ENCODE results near the gene ZNF737. TPM values are rescaled to one million over a fixed set of nuclear protein-coding genes. Genes with fewer than 3 reads are reported as not detected.
A peak's percentile ranks its signal among the peaks of the same experiment; 100 is the strongest.
"Not testable (repeated sequence)": the region's sequence is repeated elsewhere in the genome, so short reads cannot be mapped to it uniquely, and the experiment has no call there.

Gene ZNF737
- 8.1 and 10.5 TPM in 2 replicates for total RNA-seq (2014; rRNA removed; shearing (Covaris generic))
- 4.5 and 7.9 TPM in 2 replicates for polyA plus RNA-seq (2015; cell fraction: cytosol; rRNA removed)
- polyA plus RNA-seq (2015; cell fraction: nucleus; rRNA removed), result 3.5 and 7.6 TPM in 2 replicates

DNA sequence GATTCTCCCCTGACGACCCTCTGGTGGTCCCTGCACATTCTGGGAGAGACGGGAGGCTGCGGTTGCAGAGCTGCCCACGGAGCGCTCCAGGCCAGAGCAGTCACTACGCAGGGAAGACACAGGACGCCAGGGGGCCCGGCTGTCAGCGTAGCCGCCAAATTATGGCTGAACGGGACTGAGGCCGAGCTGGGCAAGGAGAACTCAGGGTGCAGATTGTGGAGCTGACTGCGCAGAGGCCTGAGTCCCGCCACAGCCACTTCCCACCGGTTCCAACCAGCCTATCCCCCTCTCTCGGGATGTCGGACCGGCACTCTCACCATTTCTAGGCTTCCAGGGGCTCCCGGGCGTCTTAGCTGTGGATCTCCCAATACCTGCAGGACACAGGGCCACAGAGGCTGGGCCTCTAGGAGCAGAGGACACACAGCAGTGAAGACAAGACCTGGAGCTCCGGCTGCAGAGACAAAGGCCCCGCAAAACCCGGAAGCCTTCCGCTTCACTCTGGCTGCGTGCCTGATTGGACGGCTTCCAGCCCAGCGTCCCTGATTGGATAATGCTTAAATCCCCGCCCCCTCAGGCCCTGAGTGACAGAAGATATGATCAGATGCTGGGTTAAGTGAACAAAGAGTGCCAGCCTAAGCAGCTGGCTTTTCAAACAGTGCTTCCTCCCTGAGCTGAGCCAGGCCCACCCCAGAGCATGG lies at the start of gene ZNF737:
TSS of gene ZNF737 (minus strand) at position 461 of the 698 bp plus-strand sequence. CDS start at position 320, 141 bp downstream.
- in situ Hi-C loops (cut with HindIII; ENCODE audit: low pct_unique_long_range_greater_than_20kb, low sequenced_read_pairs), result no loop called here
- peak; percentile 90 for DNase-seq (ENCODE audit: low read depth, low spot score)

DNA sequence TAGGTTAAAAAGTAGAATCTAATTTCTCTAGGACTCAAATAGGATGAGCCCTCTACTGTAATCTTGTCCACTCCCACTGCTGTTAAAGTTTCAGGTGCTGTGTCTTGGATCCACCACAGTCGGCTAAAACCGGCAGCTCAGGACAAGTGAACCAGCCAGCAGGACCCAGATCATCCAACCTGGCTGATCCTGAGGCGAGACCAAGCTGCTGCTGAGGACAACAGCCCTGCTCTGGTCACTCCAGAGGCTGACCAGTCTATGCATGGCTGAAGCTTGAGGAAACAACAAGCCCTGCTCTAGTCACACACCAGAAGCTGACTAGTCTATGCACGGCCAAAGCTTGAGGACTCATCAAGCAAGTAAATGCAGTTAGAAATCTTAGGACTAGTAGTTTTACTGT lies 49.4 kb upstream of the ZNF737 start:
- in situ Hi-C loops (cut with HindIII; ENCODE audit: low pct_unique_long_range_greater_than_20kb, low sequenced_read_pairs), result not testable (repeated sequence)

GRCh38 chr19:20612711-20613316 lies 47.2 kb upstream of the ZNF737 start:
- no peak for DNase-seq (ENCODE audit: low read depth, low spot score)
- in situ Hi-C loops (cut with HindIII; ENCODE audit: low pct_unique_long_range_greater_than_20kb, low sequenced_read_pairs), result no loop called here

More for the DNA sequence above, 49.4 kb upstream of the ZNF737 start:
- not testable (repeated sequence) for DNase-seq (ENCODE audit: low read depth, low spot score)

DNA sequence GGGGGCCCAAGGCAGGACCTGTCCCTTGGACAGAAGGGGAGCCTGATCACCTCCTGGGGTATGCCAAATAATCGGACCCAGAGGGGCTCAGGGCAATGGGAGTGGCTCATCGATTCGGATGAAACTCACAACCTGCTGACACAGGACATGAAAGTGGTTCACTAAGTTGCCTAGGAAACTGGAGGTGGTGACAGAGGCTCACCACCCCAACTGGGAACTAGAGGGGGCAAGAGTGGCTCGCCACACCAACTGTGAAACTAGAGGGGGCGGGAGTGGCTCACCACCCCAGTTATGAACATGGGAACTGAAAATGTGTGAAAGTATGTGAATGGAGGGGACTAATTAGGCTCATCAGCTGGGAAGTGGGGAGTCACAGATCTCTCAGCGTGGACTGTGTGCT lies 46.3 kb upstream of the ZNF737 start:
- DNase-seq (ENCODE audit: low read depth, low spot score), result no peak
- in situ Hi-C loops (cut with HindIII; ENCODE audit: low pct_unique_long_range_greater_than_20kb, low sequenced_read_pairs), result no loop called here

DNA sequence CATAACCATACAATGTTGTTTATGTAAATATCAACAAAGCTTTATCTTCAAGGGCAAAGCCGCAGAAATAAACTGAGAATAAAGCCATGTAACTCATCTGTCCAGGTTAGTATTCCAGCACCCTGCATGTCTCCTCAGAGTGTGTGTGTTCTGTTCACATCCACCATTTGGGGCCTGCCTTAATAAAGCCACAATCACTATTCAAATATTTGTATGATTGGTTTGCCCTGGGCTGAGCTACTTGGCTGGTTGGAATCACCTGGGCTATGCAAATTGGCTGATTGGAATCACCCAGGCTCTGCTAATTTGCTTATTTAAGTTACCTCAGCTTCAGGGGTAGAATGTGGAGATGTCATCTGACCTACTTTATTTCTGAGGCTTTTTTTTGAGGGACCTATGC lies 42.4 kb upstream of the ZNF737 start:
- no peak for DNase-seq (ENCODE audit: low read depth, low spot score)
- in situ Hi-C loops (cut with HindIII; ENCODE audit: low pct_unique_long_range_greater_than_20kb, low sequenced_read_pairs), result no loop called here

DNA sequence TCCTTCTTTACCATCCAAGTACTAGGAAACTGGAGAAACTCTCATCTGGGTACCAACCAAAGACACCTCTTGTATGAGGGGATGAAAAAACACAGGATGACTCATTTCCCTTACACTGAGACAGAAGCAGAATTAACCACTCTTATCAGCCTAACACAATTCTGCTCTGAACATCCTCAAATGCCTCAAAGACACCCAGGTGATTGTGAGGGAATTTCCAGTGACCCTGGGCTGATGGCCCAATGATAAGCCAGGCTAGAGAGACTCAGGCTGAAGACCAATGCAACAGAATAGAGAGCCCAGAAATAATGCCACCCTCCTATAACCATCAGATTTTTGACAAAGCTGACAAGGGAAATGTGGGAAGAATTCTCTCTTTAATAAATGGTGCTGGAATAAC lies 7.0 kb downstream of the ZNF737 start:
- DNase-seq (ENCODE audit: low read depth, low spot score), result no peak
- in situ Hi-C loops (cut with HindIII; ENCODE audit: low pct_unique_long_range_greater_than_20kb, low sequenced_read_pairs), result no loop called here

DNA sequence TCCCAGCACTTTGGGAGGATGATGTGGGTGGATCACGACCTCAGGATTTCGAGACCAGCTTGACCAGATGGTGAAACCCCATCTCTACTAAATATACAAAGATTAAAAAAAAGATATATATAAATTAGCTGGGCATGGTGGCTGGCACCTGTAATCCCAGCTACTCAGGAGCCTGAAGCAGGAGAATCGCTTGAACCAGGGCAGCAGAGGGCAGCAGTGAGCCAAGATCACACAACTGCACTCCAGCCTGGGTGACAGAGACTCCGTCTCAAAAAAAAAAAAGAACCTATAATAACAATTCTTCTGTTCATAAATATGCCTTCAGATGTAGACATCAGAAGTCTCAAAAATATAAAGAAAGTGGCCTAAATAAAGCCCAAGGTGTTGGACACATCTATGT lies 7.6 kb downstream of the ZNF737 start:
- in situ Hi-C loops (cut with HindIII; ENCODE audit: low pct_unique_long_range_greater_than_20kb, low sequenced_read_pairs), result no loop called here
- DNase-seq (ENCODE audit: low read depth, low spot score), result peak; percentile 1

DNA sequence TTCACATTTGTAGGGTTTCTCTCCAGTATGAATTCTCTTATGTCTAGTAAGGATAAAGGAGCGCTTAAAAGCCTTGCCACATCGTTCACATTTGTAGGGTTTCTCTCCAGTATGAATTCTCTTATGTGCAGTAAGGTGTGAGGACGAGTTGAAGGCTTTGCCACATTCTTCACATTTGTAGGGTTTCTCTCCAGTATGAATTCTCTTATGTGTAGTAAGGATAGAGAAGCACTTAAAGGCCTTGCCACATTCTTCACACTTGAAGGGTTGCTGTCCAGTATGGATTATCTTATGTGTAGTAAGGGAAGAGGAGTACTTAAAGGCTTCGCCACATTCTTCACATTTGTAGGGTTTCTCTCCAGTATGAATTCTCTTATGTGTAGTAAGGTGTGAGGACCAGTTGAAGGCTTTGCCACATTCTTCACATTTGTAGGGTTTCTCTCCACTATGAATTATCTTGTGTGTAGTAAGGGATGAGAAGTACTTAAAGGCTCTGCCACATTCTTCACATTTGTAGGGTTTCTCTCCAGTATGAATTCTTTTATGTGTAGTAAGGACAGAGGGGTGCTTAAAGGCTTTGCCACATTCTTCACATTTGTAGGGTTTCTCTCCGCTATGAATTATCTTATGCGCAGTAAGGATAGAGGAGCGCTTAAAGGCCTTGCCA lies 20.8 kb downstream of the ZNF737 start:
- DNase-seq (ENCODE audit: low read depth, low spot score); in situ Hi-C loops (cut with HindIII; ENCODE audit: low pct_unique_long_range_greater_than_20kb, low sequenced_read_pairs): not testable (repeated sequence)

GRCh38 chr19:20530303-20530702 lies 35.3 kb downstream of the ZNF737 start:
- in situ Hi-C loops (cut with HindIII; ENCODE audit: low pct_unique_long_range_greater_than_20kb, low sequenced_read_pairs); DNase-seq (ENCODE audit: low read depth, low spot score): not testable (repeated sequence)

DNA sequence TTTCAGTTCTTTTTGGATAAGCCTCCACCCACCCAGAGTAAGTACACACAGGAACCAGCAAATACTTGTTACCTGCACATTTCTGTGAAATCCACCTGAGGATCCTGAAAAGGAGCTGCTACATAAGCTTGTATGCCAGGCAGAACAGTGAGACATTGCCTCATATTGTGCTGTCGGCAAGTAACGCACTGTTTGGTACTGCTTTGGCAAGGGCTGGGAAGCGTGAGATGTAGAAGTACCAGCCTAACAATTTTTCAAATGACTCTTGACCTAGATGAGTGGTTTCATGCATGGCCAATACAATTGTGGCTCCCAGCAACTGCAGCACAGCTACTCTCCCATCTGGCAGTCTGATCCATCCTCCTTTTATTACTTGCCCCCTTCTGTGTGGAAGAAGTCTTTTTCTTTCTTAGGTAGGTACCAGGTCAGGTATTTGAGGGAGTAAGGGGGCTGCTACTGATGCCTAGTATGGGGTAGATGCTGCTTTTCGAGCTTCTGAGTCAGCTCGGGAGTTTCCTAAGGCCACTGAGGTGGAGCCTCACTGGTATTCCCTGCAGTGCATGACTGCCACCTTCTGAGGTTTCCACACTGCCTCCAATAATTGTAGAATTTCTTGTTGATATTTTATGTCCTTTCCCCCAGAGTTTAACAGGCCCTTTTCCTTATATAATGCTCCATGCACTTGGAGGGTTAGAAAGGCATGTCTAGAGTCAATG lies 52.2 kb downstream of the ZNF737 start:
- in situ Hi-C loops (cut with HindIII; ENCODE audit: low pct_unique_long_range_greater_than_20kb, low sequenced_read_pairs), result no loop called here

GRCh38 chr19:20503476-20503875 lies 62.1 kb downstream of the ZNF737 start:
- in situ Hi-C loops (cut with HindIII; ENCODE audit: low pct_unique_long_range_greater_than_20kb, low sequenced_read_pairs), result no loop called here
- DNase-seq (ENCODE audit: low read depth, low spot score), result no peak

More for the DNA sequence above, 52.2 kb downstream of the ZNF737 start:
- no peak for DNase-seq (ENCODE audit: low read depth, low spot score)

Other genes starting within 250 kb of the ZNF737 start
- 1.5 and 2.8 TPM in 2 replicates for gene ZNF626, start 95.8 kb upstream of the ZNF737 start, total RNA-seq (2014; rRNA removed; shearing (Covaris generic))
- 0.40 and 1.1 TPM in 2 replicates for gene ZNF66, start 210.5 kb upstream of the ZNF737 start, total RNA-seq (2014; rRNA removed; shearing (Covaris generic))

Measured in SK-MEL-5 (cell line).